MCF 10A (cell line): ENCODE data around the gene CYBRD1. TPM values are rescaled to one million over a fixed set of nuclear protein-coding genes. Genes with fewer than 3 reads are reported as not detected.

Source experiments
- BruUV-seq: library from RNA; stranded (reverse); fragments of 400-500 nt; replicated peaks from 2 replicates; lab custom pipeline; 2021; lab: Mats Ljungman, UMichigan
- CTCF ChIA-PET: fragments of 300-600 bp; sonication (Branson Sonifier 250); formaldehyde crosslinking; extraction: SDS; loops from one replicate; lab custom pipeline; 2021; ENCODE audit warnings: antibody characterized with exemption, inconsistent platforms; lab: Yijun Ruan, JAX
- POLR2A ChIA-PET: fragments of 300-600, 350-650 bp; sonication (Branson Sonifier 250); formaldehyde crosslinking; extraction: SDS; loops from one replicate; lab custom pipeline; 2020; ENCODE audit warnings: antibody characterized with exemption, inconsistent platforms; lab: Yijun Ruan, JAX
- DNase-seq: peaks from one replicate; pipeline ENCODE4 v3.0.0-alpha.2; 2018; ENCODE audit not compliant: unreplicated experiment
- H3K27ac Mint-ChIP-seq: one replicate; pipeline ENCODE4 v1.8.0; 2022; ENCODE audit warnings: mild to moderate bottlenecking, low read depth, mixed read lengths; ENCODE audit not compliant: unreplicated experiment
- H3K27me3 Mint-ChIP-seq: one replicate; pipeline ENCODE4 v1.8.0; 2022; ENCODE audit warnings: mixed read lengths; ENCODE audit not compliant: insufficient read depth, unreplicated experiment
- H3K36me3 Mint-ChIP-seq: one replicate; pipeline ENCODE4 v1.8.0; 2022; ENCODE audit warnings: mild to moderate bottlenecking, moderate library complexity, mixed read lengths; ENCODE audit not compliant: insufficient read depth, unreplicated experiment
- H3K4me1 Mint-ChIP-seq: one replicate; pipeline ENCODE4 v1.8.0; 2022; ENCODE audit warnings: mixed read lengths; ENCODE audit not compliant: insufficient read depth, unreplicated experiment
- H3K4me3 Mint-ChIP-seq: one replicate; pipeline ENCODE4 v1.8.0; 2022; ENCODE audit warnings: mild to moderate bottlenecking, moderate library complexity, mixed read lengths; ENCODE audit not compliant: unreplicated experiment
- H3K9me3 Mint-ChIP-seq: one replicate; pipeline ENCODE4 v1.8.0; 2022; ENCODE audit warnings: mixed read lengths; ENCODE audit not compliant: unreplicated experiment
- intact Hi-C: fragments of 100-400 bp; cut with micrococcal nuclease; formaldehyde crosslinking; loops from 2 replicates; pipeline ENCODE4 v1.14.1; 2022
- total RNA-seq: library from RNA; stranded (reverse); gene quantifications from 2 replicates; pipeline ENCODE4 v1.2.3, GENCODE V29; 2022
- TF ChIP-seq, protein P1 (sequence below): fragments of 200-600 bp; IDR thresholded peaks from one replicate; pipeline ENCODE4 v1.8.0; 2022; ENCODE audit warnings: antibody characterized with exemption, mild to moderate bottlenecking; ENCODE audit not compliant: unreplicated experiment

Gene CYBRD1
- total RNA-seq, 1 experiment from 2014 or later, result 15.8 TPM

DNA sequence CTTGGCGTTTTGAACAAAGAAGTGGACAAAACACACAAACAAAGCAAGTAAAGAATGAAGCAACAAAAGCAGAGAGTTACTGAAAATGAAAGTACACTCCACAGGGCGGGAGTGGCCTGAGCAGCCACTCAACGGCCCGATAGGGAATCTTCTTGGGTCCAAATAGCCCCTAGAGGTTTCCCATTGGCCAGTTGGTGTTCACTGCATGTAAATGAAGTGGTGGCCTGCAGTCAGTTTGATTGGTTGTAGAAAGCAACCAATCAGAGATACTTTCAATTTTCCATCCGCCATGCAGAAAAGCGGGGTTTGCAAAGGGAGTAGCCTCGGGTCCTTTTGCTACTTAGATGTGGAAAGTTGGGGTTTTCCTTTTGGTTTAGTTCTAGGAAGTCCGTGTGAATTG, 31.6 kb downstream of the CYBRD1 start:
- Mint-ChIP-seq H3K4me3 (no peak overlapping the region), H3K9me3 (no peaks in the 10 kb centered on the region), H3K4me1 (no peaks in the 10 kb centered on the region), H3K27me3 (no peaks in the 10 kb centered on the region), H3K27ac (no peak overlapping the region), H3K36me3 (peaks cover 25% of the 10 kb centered on the region)
- ChIA-PET POLR2A (no interaction called here), CTCF (no interaction called here)
- intact Hi-C loops, result no loop called here
- TF ChIP-seq, protein P1, sequence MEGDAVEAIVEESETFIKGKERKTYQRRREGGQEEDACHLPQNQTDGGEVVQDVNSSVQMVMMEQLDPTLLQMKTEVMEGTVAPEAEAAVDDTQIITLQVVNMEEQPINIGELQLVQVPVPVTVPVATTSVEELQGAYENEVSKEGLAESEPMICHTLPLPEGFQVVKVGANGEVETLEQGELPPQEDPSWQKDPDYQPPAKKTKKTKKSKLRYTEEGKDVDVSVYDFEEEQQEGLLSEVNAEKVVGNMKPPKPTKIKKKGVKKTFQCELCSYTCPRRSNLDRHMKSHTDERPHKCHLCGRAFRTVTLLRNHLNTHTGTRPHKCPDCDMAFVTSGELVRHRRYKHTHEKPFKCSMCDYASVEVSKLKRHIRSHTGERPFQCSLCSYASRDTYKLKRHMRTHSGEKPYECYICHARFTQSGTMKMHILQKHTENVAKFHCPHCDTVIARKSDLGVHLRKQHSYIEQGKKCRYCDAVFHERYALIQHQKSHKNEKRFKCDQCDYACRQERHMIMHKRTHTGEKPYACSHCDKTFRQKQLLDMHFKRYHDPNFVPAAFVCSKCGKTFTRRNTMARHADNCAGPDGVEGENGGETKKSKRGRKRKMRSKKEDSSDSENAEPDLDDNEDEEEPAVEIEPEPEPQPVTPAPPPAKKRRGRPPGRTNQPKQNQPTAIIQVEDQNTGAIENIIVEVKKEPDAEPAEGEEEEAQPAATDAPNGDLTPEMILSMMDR, result no peak
- no TSS peak for BruUV-seq
- DNase-seq, result no peak

DNA sequence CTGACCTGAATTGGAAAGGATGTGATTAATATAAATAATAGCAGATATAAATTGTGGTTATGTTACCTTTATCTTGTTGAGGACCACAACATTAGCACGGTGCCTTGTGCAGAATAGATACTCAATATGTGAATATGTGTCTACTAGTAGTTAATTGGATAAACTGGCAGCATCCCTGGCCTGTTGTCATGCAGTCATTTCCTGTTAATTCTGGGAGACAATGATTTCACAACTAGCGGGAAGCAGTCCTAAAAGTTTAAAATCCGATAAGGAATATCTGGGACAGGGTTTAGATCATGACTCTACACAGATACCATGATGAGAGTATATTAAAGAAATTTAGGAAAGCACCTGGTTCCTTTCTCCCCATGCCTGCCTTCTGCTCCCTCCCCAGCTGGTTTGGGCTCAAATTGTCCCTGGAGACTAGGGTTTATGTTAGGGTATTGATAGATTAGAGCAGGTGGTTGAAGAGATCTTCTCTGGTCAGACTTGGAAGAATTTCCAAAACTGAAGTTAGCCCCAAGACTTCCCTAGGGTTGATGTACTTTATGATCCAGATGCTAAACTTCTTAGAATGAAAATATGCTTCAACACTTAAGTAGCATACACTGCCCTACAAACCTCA, 32.8 kb downstream of the CYBRD1 start:
- intact Hi-C loops, result no loop called here
- BruUV-seq, result no TSS peak
- H3K4me3 Mint-ChIP-seq, result no peak overlapping the region
- no peaks in the 10 kb centered on the region for H3K4me1 Mint-ChIP-seq
- no peaks in the 10 kb centered on the region for H3K27me3 Mint-ChIP-seq
- TF ChIP-seq, protein P1, result no peak
- peaks cover 25% of the 10 kb centered on the region for H3K36me3 Mint-ChIP-seq
- CTCF ChIA-PET, result interaction anchor here (1.0 kb wide), 1 partner anchor 31 kb away, joined by 3 read pairs; no protein-coding TSS in a partner anchor
- DNase-seq, result no peak
- H3K9me3 Mint-ChIP-seq, result no peaks in the 10 kb centered on the region
- POLR2A ChIA-PET, result interaction anchor here (0.5 to 0.8 kb wide), 2 partner anchors 34 to 664 kb away, joined by 3 to 5 read pairs; no protein-coding TSS in a partner anchor
- no peak overlapping the region for H3K27ac Mint-ChIP-seq

DNA sequence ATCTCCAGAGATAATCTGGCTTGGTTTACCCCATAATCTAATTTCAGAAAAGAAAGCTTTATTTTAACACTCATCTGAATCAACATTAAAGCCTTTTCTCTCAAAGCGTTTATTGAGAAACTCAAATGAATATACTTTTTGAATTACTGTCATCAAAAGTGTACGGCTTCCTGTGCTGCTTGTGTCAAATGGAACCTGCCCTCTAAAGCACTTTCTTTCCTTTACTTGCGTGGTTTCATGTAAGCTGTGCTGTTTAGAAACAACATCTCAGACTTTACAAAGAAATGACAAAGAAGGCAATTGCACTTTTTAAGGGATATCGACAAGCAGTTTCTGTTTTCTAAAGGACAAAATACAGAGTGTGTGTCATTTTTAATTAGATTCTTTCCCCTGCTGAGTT, 35.1 kb downstream of the CYBRD1 start:
- no peaks in the 10 kb centered on the region for H3K4me1 Mint-ChIP-seq
- H3K9me3 Mint-ChIP-seq, result no peaks in the 10 kb centered on the region
- no peaks in the 10 kb centered on the region for H3K27me3 Mint-ChIP-seq
- H3K27ac Mint-ChIP-seq, result no peak overlapping the region
- H3K36me3 Mint-ChIP-seq, result peaks cover 20% of the 10 kb centered on the region
- TF ChIP-seq, protein P1, result no peak
- H3K4me3 Mint-ChIP-seq, result no peak overlapping the region
- intact Hi-C loops, result no loop called here
- DNase-seq, result no peak
- POLR2A ChIA-PET, result interaction anchor here (1.7 kb wide), 1 partner anchor 9 kb away, joined by 3 read pairs; no protein-coding TSS in a partner anchor
- CTCF ChIA-PET, result interaction anchor here (0.7 to 0.9 kb wide), 2 partner anchors 42 to 147 kb away, joined by 3 to 4 read pairs; no protein-coding TSS in a partner anchor
- no TSS peak for BruUV-seq

DNA sequence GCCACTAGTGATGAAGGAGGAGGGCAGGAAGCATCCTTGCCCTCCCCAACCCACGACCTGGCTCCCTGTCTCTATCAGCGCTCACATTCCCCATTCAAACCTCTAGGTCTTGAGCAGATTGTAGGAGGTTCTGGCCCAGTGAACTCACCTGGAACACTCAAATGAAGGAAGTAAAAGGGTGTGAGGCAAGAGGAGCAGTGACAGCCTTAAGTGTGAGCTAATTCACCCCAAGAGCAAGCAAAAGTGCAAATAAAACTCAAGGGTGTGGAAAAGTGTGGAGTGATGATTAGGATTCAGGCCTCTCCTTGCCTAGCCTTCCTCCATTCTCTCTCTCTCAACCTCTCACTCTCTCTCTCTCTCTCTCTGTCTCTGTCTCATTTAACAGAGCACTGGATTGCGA, 41.0 kb downstream of the CYBRD1 start:
- H3K36me3 Mint-ChIP-seq, result no peaks in the 10 kb centered on the region
- BruUV-seq, result no TSS peak
- H3K4me1 Mint-ChIP-seq, result no peaks in the 10 kb centered on the region
- H3K27ac Mint-ChIP-seq, result no peak overlapping the region
- ChIA-PET POLR2A (no interaction called here), CTCF (no interaction called here)
- DNase-seq, result no peak
- TF ChIP-seq, protein P1, result no peak
- no peaks in the 10 kb centered on the region for H3K27me3 Mint-ChIP-seq
- H3K9me3 Mint-ChIP-seq, result no peaks in the 10 kb centered on the region
- H3K4me3 Mint-ChIP-seq, result no peak overlapping the region
- intact Hi-C loops, result no loop called here
